ENCODE data around the gene LRCOL1. TPM values are rescaled to one million over a fixed set of nuclear protein-coding genes. Genes with fewer than 3 reads are reported as not detected.

The LRCOL1 gene
- total RNA-seq, 6 experiments from 2014 or later: 0.61 to 13.1 (median 6.8) TPM

DNA sequence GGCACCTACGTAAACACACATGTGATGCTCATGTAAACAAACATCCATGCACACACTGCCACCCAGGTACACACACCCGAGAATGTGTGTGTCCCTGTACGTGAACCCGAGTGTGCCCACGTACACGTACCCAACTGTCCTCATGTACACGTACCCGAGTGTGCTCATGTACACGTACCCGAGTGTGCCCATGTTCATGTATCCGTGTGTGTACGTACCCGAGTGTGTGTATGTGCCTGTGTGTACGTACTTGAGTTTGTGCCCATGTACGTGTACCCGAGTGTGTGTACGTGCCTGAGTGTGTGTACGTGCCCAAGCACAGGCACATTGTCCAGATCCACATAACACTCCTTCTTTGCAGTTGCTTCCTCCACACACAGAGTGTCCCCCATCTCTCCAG lies 45.0 kb downstream of the LRCOL1 start:
- no peaks in the 10 kb centered on the region for H3K36me3 ChIP-seq
- no peak overlapping the region for H3K27ac ChIP-seq
- no peaks in the 10 kb centered on the region for H3K27me3 ChIP-seq
- TF ChIP-seq POLR2A (IDR thresholded peaks at IDR 0.05): no peak
- TF ChIP-seq, protein P1, sequence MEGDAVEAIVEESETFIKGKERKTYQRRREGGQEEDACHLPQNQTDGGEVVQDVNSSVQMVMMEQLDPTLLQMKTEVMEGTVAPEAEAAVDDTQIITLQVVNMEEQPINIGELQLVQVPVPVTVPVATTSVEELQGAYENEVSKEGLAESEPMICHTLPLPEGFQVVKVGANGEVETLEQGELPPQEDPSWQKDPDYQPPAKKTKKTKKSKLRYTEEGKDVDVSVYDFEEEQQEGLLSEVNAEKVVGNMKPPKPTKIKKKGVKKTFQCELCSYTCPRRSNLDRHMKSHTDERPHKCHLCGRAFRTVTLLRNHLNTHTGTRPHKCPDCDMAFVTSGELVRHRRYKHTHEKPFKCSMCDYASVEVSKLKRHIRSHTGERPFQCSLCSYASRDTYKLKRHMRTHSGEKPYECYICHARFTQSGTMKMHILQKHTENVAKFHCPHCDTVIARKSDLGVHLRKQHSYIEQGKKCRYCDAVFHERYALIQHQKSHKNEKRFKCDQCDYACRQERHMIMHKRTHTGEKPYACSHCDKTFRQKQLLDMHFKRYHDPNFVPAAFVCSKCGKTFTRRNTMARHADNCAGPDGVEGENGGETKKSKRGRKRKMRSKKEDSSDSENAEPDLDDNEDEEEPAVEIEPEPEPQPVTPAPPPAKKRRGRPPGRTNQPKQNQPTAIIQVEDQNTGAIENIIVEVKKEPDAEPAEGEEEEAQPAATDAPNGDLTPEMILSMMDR (IDR thresholded peaks at IDR 0.05): no peak
- 94% methylated on average over 16 of the region's 18 CpGs for WGBS (ENCODE audit: insufficient coverage, low coverage, low lambda C conversion rate, missing lambda C conversion rate)
- intact Hi-C loops (cut with DNase I): loop anchor here in 1 of 2 donors (10.0 kb wide), 1 partner anchor 151 kb away; no protein-coding TSS in a partner anchor
- peaks cover 0 to 6% (median 3%) of the 10 kb centered on the region in 4 donors for H3K4me1 ChIP-seq
- ATAC-seq: no peak
- H3K4me3 ChIP-seq: no peak overlapping the region
- DNase-seq: no peak
- no peaks in the 10 kb centered on the region for H3K9me3 ChIP-seq

DNA sequence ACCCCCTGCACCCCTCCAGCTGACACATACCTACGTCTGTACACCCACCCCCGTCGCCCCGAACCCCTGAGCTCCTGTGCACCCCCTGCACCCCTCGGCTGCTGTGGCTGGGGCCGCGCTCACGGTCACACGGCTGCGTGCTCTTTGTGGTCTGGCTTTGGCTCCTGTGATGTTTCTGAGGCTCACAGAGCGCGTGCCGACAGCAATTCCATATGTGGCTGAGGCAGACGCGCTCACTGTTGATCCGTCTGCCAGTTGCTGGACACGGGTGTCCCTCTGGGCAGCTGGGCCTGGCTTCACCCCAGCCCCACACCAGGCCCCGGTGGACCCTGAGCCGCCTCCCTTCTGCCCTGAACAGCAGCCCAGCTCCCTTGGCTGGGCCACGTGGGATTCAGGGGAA lies 46.5 kb downstream of the LRCOL1 start:
- Histone ChIP-seq H3K36me3 (no peaks in the 10 kb centered on the region), H3K27me3 (no peaks in the 10 kb centered on the region), H3K4me3 (no peak overlapping the region), H3K9me3 (no peaks in the 10 kb centered on the region), H3K27ac (no peak overlapping the region), H3K4me1 (peaks cover 0 to 14% (median 3%) of the 10 kb centered on the region in 4 donors)
- 91% methylated on average over 14 of the region's 20 CpGs for WGBS (ENCODE audit: insufficient coverage, low coverage, low lambda C conversion rate, missing lambda C conversion rate)
- DNase-seq (no peak), ATAC-seq (no peak)
- intact Hi-C loops (cut with DNase I): loop anchor here in 1 of 2 donors (10.0 kb wide), 1 partner anchor 149 kb away; no protein-coding TSS in a partner anchor
- TF ChIP-seq POLR2A (IDR thresholded peaks at IDR 0.05): no peak
- TF ChIP-seq, protein P1 (IDR thresholded peaks at IDR 0.05): no peak

DNA sequence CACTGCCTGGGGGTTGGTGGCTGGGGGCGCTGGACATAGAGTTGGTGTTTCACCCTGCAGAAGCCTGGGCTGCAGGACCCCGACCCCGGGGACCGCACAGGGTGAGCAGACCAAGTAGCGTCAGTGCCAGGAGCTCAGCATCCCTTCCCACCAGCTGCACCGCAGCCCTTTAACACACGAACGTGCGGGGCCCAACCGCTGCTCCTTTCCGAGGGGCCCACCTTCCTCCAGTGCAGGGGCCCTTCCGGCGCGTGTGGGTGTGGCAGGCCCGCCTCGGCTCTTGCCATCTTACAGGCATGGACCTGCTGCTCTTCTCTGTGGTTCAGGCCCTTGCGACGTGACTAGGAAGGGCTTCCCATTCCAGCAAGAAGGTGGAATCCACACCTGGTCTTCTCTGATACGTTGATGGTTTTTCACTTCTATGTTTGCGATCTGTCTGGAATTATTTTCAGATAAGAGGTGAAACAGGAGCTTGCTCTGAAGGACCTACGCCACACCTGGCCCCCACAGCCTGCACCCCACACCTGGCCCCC lies 47.8 kb downstream of the LRCOL1 start:
- WGBS (ENCODE audit: insufficient coverage, low coverage, low lambda C conversion rate, missing lambda C conversion rate): 90% methylated on average over 2 of the region's 21 CpGs
- ATAC-seq: no peak
- no peak for TF ChIP-seq POLR2A (IDR thresholded peaks at IDR 0.05)
- TF ChIP-seq, protein P1 (IDR thresholded peaks at IDR 0.05): no peak
- Histone ChIP-seq H3K4me1 (peaks cover 0 to 14% (median 3%) of the 10 kb centered on the region in 4 donors), H3K36me3 (no peaks in the 10 kb centered on the region), H3K4me3 (no peak overlapping the region), H3K9me3 (no peaks in the 10 kb centered on the region), H3K27ac (no peak overlapping the region), H3K27me3 (no peaks in the 10 kb centered on the region)
- intact Hi-C loops (cut with DNase I): loop anchor here in 1 of 2 donors (10.0 kb wide), 1 partner anchor 148 kb away; no protein-coding TSS in a partner anchor
- DNase-seq: no peak

DNA sequence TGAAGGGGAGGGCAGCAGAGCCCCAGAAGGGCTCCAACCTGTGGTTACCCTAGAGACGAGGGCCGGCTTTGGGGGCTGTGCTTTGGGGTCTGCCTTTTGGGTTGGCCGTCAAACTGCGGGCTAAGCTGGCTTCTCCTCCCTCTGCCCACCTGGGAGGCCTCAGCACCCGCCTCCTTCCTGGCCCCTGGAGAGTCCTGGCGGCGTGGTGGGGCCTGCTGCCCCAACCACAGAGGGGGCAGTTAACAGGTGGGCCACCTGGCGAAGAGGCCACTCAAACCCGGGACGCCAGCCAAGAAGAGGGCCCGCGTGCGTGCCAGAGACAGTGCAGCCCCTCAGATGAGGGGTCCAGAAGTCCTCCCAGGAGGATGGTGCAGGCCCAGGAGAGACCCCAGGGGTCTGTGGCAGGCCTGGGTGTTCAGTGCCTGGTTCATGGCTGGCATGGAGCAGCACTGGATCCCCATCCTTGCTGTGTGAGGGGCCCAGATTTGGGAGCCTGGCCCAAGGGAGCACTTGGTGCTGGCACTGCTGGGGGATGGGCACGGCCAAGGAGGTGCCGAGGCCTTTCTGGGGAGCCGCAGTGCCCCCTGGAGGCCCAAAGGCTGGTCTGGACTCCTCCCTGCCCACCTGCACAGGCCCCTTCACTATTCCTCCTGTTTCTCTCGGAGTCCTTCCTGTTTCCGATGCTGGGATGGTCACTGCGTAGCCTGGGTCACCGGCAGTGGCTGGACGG lies 48.8 kb downstream of the LRCOL1 start:
- H3K4me1 ChIP-seq: peaks cover 0 to 14% (median 3%) of the 10 kb centered on the region in 4 donors
- TF ChIP-seq, protein P1 (IDR thresholded peaks at IDR 0.05): peak in 3 of 4 donors; percentile 5 to 19 (median 13)
- TF ChIP-seq POLR2A (IDR thresholded peaks at IDR 0.05): no peak
- H3K9me3 ChIP-seq: no peaks in the 10 kb centered on the region
- H3K27me3 ChIP-seq: no peaks in the 10 kb centered on the region
- no peak for ATAC-seq
- no peak for DNase-seq
- H3K4me3 ChIP-seq: no peak overlapping the region
- no peak overlapping the region for H3K27ac ChIP-seq
- intact Hi-C loops (cut with DNase I): loop anchor here in 1 of 2 donors (10.0 kb wide), 1 partner anchor 147 kb away; no protein-coding TSS in a partner anchor
- 67% methylated on average over 5 of the region's 21 CpGs for WGBS (ENCODE audit: insufficient coverage, low coverage, low lambda C conversion rate, missing lambda C conversion rate)
- no peaks in the 10 kb centered on the region for H3K36me3 ChIP-seq
